GM19193 (cell line): Measurements from ENCODE around the gene CCDC187.

Source experiments
- POLR2A ChIP-seq: IDR thresholded peaks from 4 replicates; pipeline ENCODE4 v1.6.1; 2011; ENCODE audit not compliant: insufficient read depth, insufficient read length; ENCODE audit errors: extremely low read depth

The CCDC187 gene

GRCh38 chr9:136237486-136238341, 66.2 kb downstream of the CCDC187 start:
- no peak for TF ChIP-seq POLR2A

GRCh38 chr9:136235709-136236455, 68.0 kb downstream of the CCDC187 start:
- no peak for TF ChIP-seq POLR2A

- no peak for TF ChIP-seq POLR2A
Observed at GRCh38 chr9:136235171-136235570, 68.7 kb downstream of the CCDC187 start.

GRCh38 chr9:136234597-136234996, 69.3 kb downstream of the CCDC187 start:
- no peak for TF ChIP-seq POLR2A

GRCh38 chr9:136233868-136234267, 70.0 kb downstream of the CCDC187 start:
- TF ChIP-seq POLR2A, result no peak

GRCh38 chr9:136233411-136233810, 70.5 kb downstream of the CCDC187 start:
- TF ChIP-seq POLR2A, result no peak

GRCh38 chr9:136232969-136233368, 70.9 kb downstream of the CCDC187 start:
- no peak for TF ChIP-seq POLR2A

GRCh38 chr9:136231478-136232297, 72.2 kb downstream of the CCDC187 start:
- TF ChIP-seq POLR2A, result no peak

- TF ChIP-seq POLR2A, result no peak
Observed at GRCh38 chr9:136230773-136231172, 73.1 kb downstream of the CCDC187 start.

GRCh38 chr9:136230365-136230764, 73.5 kb downstream of the CCDC187 start:
- TF ChIP-seq POLR2A, result no peak

- no peak for TF ChIP-seq POLR2A
Observed at GRCh38 chr9:136229096-136230065, 74.5 kb downstream of the CCDC187 start.

GRCh38 chr9:136228107-136228875, 75.6 kb downstream of the CCDC187 start:
- TF ChIP-seq POLR2A, result no peak

GRCh38 chr9:136226680-136227407, 77.0 kb downstream of the CCDC187 start:
- no peak for TF ChIP-seq POLR2A
